GM19099 (cell line): ENCODE measurements around the gene ADGRF4.

Experiments
- POLR2A ChIP-seq: IDR thresholded peaks from 3 replicates; pipeline ENCODE4 v1.6.1; 2011; ENCODE audit warnings: low read depth; ENCODE audit not compliant: insufficient read length; ENCODE audit errors: extremely low read depth

Gene ADGRF4

GRCh38 chr6:47698342-47698787, at the start of gene ADGRF4:
Gene ADGRF4 (plus strand): TSS chr6:47698580. CDS start chr6:47707246, 8,666 bp downstream.
- TF ChIP-seq POLR2A = no peak

- no peak for TF ChIP-seq POLR2A
These were observed 47.6 kb upstream of the ADGRF4 start for GRCh38 chr6:47650553-47651432.

- TF ChIP-seq POLR2A = no peak
These were observed 46.9 kb upstream of the ADGRF4 start for GRCh38 chr6:47651505-47651944.

- no peak for TF ChIP-seq POLR2A
These were observed 44.7 kb upstream of the ADGRF4 start for GRCh38 chr6:47653706-47654105.

- no peak for TF ChIP-seq POLR2A
These were observed 44.1 kb upstream of the ADGRF4 start for GRCh38 chr6:47654255-47654654.

GRCh38 chr6:47655719-47656595, 42.4 kb upstream of the ADGRF4 start:
- TF ChIP-seq POLR2A = no peak

- no peak for TF ChIP-seq POLR2A
These were observed 36.4 kb upstream of the ADGRF4 start for GRCh38 chr6:47661960-47662359.

GRCh38 chr6:47663462-47664216, 34.7 kb upstream of the ADGRF4 start:
- TF ChIP-seq POLR2A = no peak

GRCh38 chr6:47665112-47665511, 33.3 kb upstream of the ADGRF4 start:
- no peak for TF ChIP-seq POLR2A

- TF ChIP-seq POLR2A = no peak
These were observed 28.5 kb upstream of the ADGRF4 start for GRCh38 chr6:47669684-47670513.

- TF ChIP-seq POLR2A = no peak
These were observed 27.5 kb upstream of the ADGRF4 start for GRCh38 chr6:47670851-47671250.

- no peak for TF ChIP-seq POLR2A
These were observed 26.6 kb upstream of the ADGRF4 start for GRCh38 chr6:47671777-47672176.

GRCh38 chr6:47672816-47673215, 25.6 kb upstream of the ADGRF4 start:
- TF ChIP-seq POLR2A = no peak

GRCh38 chr6:47674673-47675072, 23.7 kb upstream of the ADGRF4 start:
- no peak for TF ChIP-seq POLR2A

- TF ChIP-seq POLR2A = no peak
These were observed 20.8 kb upstream of the ADGRF4 start for GRCh38 chr6:47677381-47678100.
